Body of pancreas (tissue), 4 donors: ENCODE measurements around the gene EYS. TPM values are rescaled to one million over a fixed set of nuclear protein-coding genes. Genes with fewer than 3 reads are reported as not detected.

Experiments used
- ATAC-seq: fragments of 150-250 bp; one replicate; pipeline ENCODE4 v1.9.1; 2016
- DNase-seq, 4 donors: peaks; one replicate each; pipeline ENCODE4 v3.0.0-alpha.2; 2019
- H3K27ac ChIP-seq, 4 donors: fragments of 200-600 bp; sonication (generic); 1 replicate in 3 of 4; 2 replicates in 1 of 4; pipeline versions ENCODE4 v1.5.1 to v1.6.1; 2016 to 2019; ENCODE audit warnings: mild to moderate bottlenecking in 1 of 4, mixed read lengths in 1 of 4, moderate library complexity in 1 of 4
- H3K27me3 ChIP-seq, 2 donors: fragments of 200-600 bp; sonication (generic); one replicate each; pipeline ENCODE4 v1.6.0; 2016; ENCODE audit warnings: mild to moderate bottlenecking in 1 of 2
- H3K36me3 ChIP-seq, 2 donors: fragments of 200-600 bp; sonication (generic); replicated peaks in 1 of 2; 2 replicates each; pipeline ENCODE4 v1.5.1; 2016; ENCODE audit warnings: low read depth in 2 of 2; ENCODE audit not compliant: insufficient read depth in 1 of 2
- H3K4me1 ChIP-seq: fragments of 200-600 bp; sonication (generic); one replicate; pipeline ENCODE4 v1.6.0; 2016
- H3K4me3 ChIP-seq, 2 donors: fragments of 200-600 bp; sonication (generic); 1 replicate in 1 of 2; 2 replicates in 1 of 2; pipeline ENCODE4 v1.5.1; 2016 to 2019
- H3K9me3 ChIP-seq, 3 donors: fragments of 200-600 bp; sonication (generic); 1 replicate in 2 of 3; 2 replicates in 1 of 3; pipeline ENCODE4 v1.5.1; 2016
- CTCF ChIP-seq, 7 experiments: fragments of 450-650 bp in 4 of 7; fragments of 200-600 bp in 3 of 7; sonication (generic) in 3 of 7; IDR thresholded peaks; one replicate each; pipeline ENCODE4 v1.5.1; 2016 to 2019; ENCODE audit warnings: antibody characterized with exemption in 7 of 7
- POLR2A ChIP-seq, 3 donors: fragments of 450-650 bp; IDR thresholded peaks; one replicate each; pipeline ENCODE4 v1.6.1; 2016; ENCODE audit warnings: antibody characterized with exemption in 3 of 3, mild to moderate bottlenecking in 2 of 3
- WGBS, 2 donors: methylation state at CpG; one replicate each; pipeline ENCODE4 v1.1.5; 2017; 5-methylcytosine and 5-hydroxymethylcytosine counted together
- intact Hi-C: fragments of 100-400 bp; cut with DNase I; formaldehyde crosslinking; loops from one replicate; pipeline ENCODE4 v1.15.1; 2023
- total RNA-seq, 2 donors: library from RNA; depleted of rRNA; stranded (reverse); fragments of >200 nt; gene quantifications; one replicate each; pipeline ENCODE4 v1.1.0, GENCODE V29; 2016

Gene EYS
- total RNA-seq, 2 donors from 2014 or later, result 0.26 TPM; not detected in 1

GRCh38 chr6:63672582-63673129, 2034.4 kb downstream of the EYS start:
- H3K4me1 ChIP-seq, result peaks cover 47% of the 10 kb centered on the region
- intact Hi-C loops, result no loop called here
- DNase-seq (no peak), ATAC-seq (no peak)
- H3K27ac ChIP-seq, result no peak overlapping the region
- H3K27me3 ChIP-seq, result no peaks in the 10 kb centered on the region
- WGBS, 2 donors, result 73 to 92% methylated on average over 3 of the region's 3 CpGs
- H3K36me3 ChIP-seq, result no peaks in the 10 kb centered on the region
- no peak overlapping the region for H3K4me3 ChIP-seq
- TF ChIP-seq CTCF (IDR thresholded peaks at IDR 0.05) (no peak), POLR2A (IDR thresholded peaks at IDR 0.05) (no peak)
- H3K9me3 ChIP-seq, result no peaks in the 10 kb centered on the region

- intact Hi-C loops, result no loop called here
- 29 to 37% methylated on average over 6 of the region's 6 CpGs for WGBS, 2 donors
- no peak for ATAC-seq
Measured at GRCh38 chr6:63671098-63671754, 2035.8 kb downstream of the EYS start.

More at GRCh38 chr6:63671098-63671754, 2035.8 kb downstream of the EYS start:
- Histone ChIP-seq H3K27me3 (no peaks in the 10 kb centered on the region), H3K4me1 (peaks cover 33% of the 10 kb centered on the region), H3K4me3 (no peak overlapping the region), H3K9me3 (no peaks in the 10 kb centered on the region), H3K36me3 (no peaks in the 10 kb centered on the region), H3K27ac (no peak overlapping the region)
- no peak for DNase-seq
- TF ChIP-seq CTCF (IDR thresholded peaks at IDR 0.05), result no peak
- no peak for TF ChIP-seq POLR2A (IDR thresholded peaks at IDR 0.05)
